Measurements from ENCODE around the gene HRH2.
A peak's percentile ranks its signal among the peaks of the same experiment; 100 is the strongest.
"Not testable (repeated sequence)": the region's sequence is repeated elsewhere in the genome, so short reads cannot be mapped to it uniquely, and the experiment has no call there.

The HRH2 gene

GRCh38 chr5:175650430-175651205 is 7.3 kb upstream of the HRH2 start:
- DNase-seq = not testable (repeated sequence)

GRCh38 chr5:175652741-175653663 is 4.9 kb upstream of the HRH2 start:
- DNase-seq = peak; percentile 74 to 79

- DNase-seq = no peak
These were observed 4.1 kb upstream of the HRH2 start for GRCh38 chr5:175653763-175654162.

GRCh38 chr5:175654339-175654738 is 3.5 kb upstream of the HRH2 start:
- no peak for DNase-seq

- DNase-seq = no peak
These were observed 3.1 kb upstream of the HRH2 start for GRCh38 chr5:175654807-175655206.

- DNase-seq = no peak
These were observed 2.5 kb upstream of the HRH2 start for GRCh38 chr5:175655411-175655810.

GRCh38 chr5:175656966-175657365 is 905 bp upstream of the HRH2 start:
- no peak for DNase-seq

GRCh38 chr5:175658299-175659145 is 651 bp downstream of the HRH2 start:
- DNase-seq = peak; percentile 31 to 41

GRCh38 chr5:175659546-175660253 is 1.8 kb downstream of the HRH2 start:
- DNase-seq = no peak

- no peak for DNase-seq
These were observed 5.6 kb downstream of the HRH2 start for GRCh38 chr5:175663186-175664184.

GRCh38 chr5:175664723-175665122 is 6.9 kb downstream of the HRH2 start:
- no peak for DNase-seq

GRCh38 chr5:175666216-175666615 is 8.3 kb downstream of the HRH2 start:
- DNase-seq = no peak

- DNase-seq = no peak
These were observed 10.1 kb downstream of the HRH2 start for GRCh38 chr5:175668006-175668405.

GRCh38 chr5:175670372-175670771 is 12.5 kb downstream of the HRH2 start:
- no peak for DNase-seq

GRCh38 chr5:175671013-175671412 is 13.1 kb downstream of the HRH2 start:
- no peak for DNase-seq

- DNase-seq = no peak
These were observed 15.2 kb downstream of the HRH2 start for GRCh38 chr5:175672976-175673648.

- DNase-seq = no peak
These were observed 17.0 kb downstream of the HRH2 start for GRCh38 chr5:175674731-175675346.

- DNase-seq = no peak
These were observed 18.0 kb downstream of the HRH2 start for GRCh38 chr5:175675873-175676272.

GRCh38 chr5:175677571-175677970 is 19.7 kb downstream of the HRH2 start:
- no peak for DNase-seq

- DNase-seq = no peak
These were observed 20.2 kb downstream of the HRH2 start for GRCh38 chr5:175678074-175678473.

All from activated CD4-positive, alpha-beta T cell treated with anti-CD3 and anti-CD28 coated beads for 4 hours (primary cell).